GM18858 (cell line): ENCODE measurements around the gene IKZF2.

Source experiments
- ATAC-seq: cut with Tn5 transposase; IDR thresholded peaks from one replicate; pipeline ENCODE4 v1.9.1; 2021; ENCODE audit not compliant: unreplicated experiment

The IKZF2 gene

GRCh38 chr2:212962691-212963090, 188.7 kb downstream of the IKZF2 start:
- no peak for ATAC-seq

GRCh38 chr2:212961255-212961654, 190.2 kb downstream of the IKZF2 start:
- ATAC-seq = no peak

- ATAC-seq = no peak
These were observed 191.1 kb downstream of the IKZF2 start for GRCh38 chr2:212960336-212960735.

GRCh38 chr2:212959471-212960117, 191.8 kb downstream of the IKZF2 start:
- ATAC-seq = no peak

GRCh38 chr2:212958757-212959295, 192.6 kb downstream of the IKZF2 start:
- no peak for ATAC-seq

- ATAC-seq = no peak
These were observed 193.3 kb downstream of the IKZF2 start for GRCh38 chr2:212958133-212958532.

GRCh38 chr2:212957624-212958023, 193.8 kb downstream of the IKZF2 start:
- ATAC-seq = no peak

- no peak for ATAC-seq
These were observed 194.5 kb downstream of the IKZF2 start for GRCh38 chr2:212956665-212957607.

GRCh38 chr2:212953170-212953920, 198.1 kb downstream of the IKZF2 start:
- peak; percentile 92 for ATAC-seq

- no peak for ATAC-seq
These were observed 201.6 kb downstream of the IKZF2 start for GRCh38 chr2:212949786-212950185.
